Uterus (tissue), 2 donors: ENCODE data around the gene FOXA3.

ENCODE experiments used
- CTCF ChIP-seq, 4 experiments: fragments of 200-600 bp in 2 of 4; fragments of 450-650 bp in 2 of 4; sonication (generic) in 2 of 4; IDR thresholded peaks; one replicate each; pipeline ENCODE4 v1.5.1; 2016 to 2019; ENCODE audit warnings: antibody characterized with exemption in 4 of 4, mild to moderate bottlenecking in 2 of 4, moderate library complexity in 1 of 4
- POLR2A ChIP-seq, 2 donors: fragments of 450-650 bp; IDR thresholded peaks; one replicate each; pipeline ENCODE4 v1.6.1; 2016; ENCODE audit warnings: antibody characterized with exemption in 2 of 2, mild to moderate bottlenecking in 1 of 2, moderate library complexity in 1 of 2

- TF ChIP-seq CTCF (IDR thresholded peaks at IDR 0.05), result no peak
- no peak for TF ChIP-seq POLR2A (IDR thresholded peaks at IDR 0.05)
Observed at GRCh38 chr19:45873219-45873772, 9.2 kb downstream of the FOXA3 start.
